Cardiac fibroblast (primary cell): Measurements from ENCODE around the gene APOBEC2.

ENCODE experiments used
- DNase-seq, 2 donors: peaks; one replicate each; pipeline versions ENCODE4 v3.0.0 to v3.0.0-alpha.2; 2010; ENCODE audit warnings: low read depth in 2 of 2
- H3K4me3 ChIP-seq, 2 donors: replicated peaks in 1 of 2; 1 replicate in 1 of 2; 2 replicates in 1 of 2; pipeline ENCODE4 v1.5.1; 2011; ENCODE audit warnings: low read depth in 2 of 2, low read length in 2 of 2, mild to moderate bottlenecking in 2 of 2, moderate library complexity in 1 of 2
- CTCF ChIP-seq: IDR thresholded peaks from one replicate; pipeline ENCODE4 v1.5.1; 2011; ENCODE audit warnings: low read depth, mild to moderate bottlenecking, low read length, inconsistent platforms

APOBEC2 gene

GRCh38 chr6:41097467-41098090, 44.6 kb downstream of the APOBEC2 start:
- DNase-seq, result peak; percentile 69 to 76
- H3K4me3 ChIP-seq, result no peak overlapping the region
- TF ChIP-seq CTCF, result no peak

GRCh38 chr6:41098366-41098765, 45.4 kb downstream of the APOBEC2 start:
- no peak for TF ChIP-seq CTCF
- peak; percentile 22 to 37 for DNase-seq
- H3K4me3 ChIP-seq, result no peak overlapping the region

- DNase-seq, result no peak
- no peak for TF ChIP-seq CTCF
- H3K4me3 ChIP-seq, result no peak overlapping the region
These were observed 47.9 kb downstream of the APOBEC2 start for GRCh38 chr6:41100871-41101287.

- TF ChIP-seq CTCF, result no peak
- no peak for DNase-seq
- H3K4me3 ChIP-seq, result no peak overlapping the region
These were observed 50.8 kb downstream of the APOBEC2 start for GRCh38 chr6:41103847-41104246.

- no peak for DNase-seq
- H3K4me3 ChIP-seq, result no peak overlapping the region
- no peak for TF ChIP-seq CTCF
These were observed 58.0 kb downstream of the APOBEC2 start for GRCh38 chr6:41111017-41111416.
